H1 (cell line): ENCODE data around the gene SUPT7L. TPM values are rescaled to one million over a fixed set of nuclear protein-coding genes. Genes with fewer than 3 reads are reported as not detected.

ENCODE experiments used
- CTCF ChIA-PET: fragments of 300-600 bp; sonication (Branson Sonifier 250); formaldehyde crosslinking; loops from one replicate; lab custom pipeline; 2021; ENCODE audit not compliant: partially characterized antibody; lab: Charles Lee
- POLR2A ChIA-PET: fragments of 300-600 bp; sonication (Branson Sonifier 250); formaldehyde crosslinking; loops from one replicate; lab custom pipeline; 2021; ENCODE audit warnings: inconsistent platforms; ENCODE audit not compliant: partially characterized antibody; lab: Charles Lee
- DNase-seq, 2 experiments: peaks; one replicate each; pipeline versions ENCODE4 v3.0.0 to v3.0.0-alpha.2; 2010 to 2022; ENCODE audit warnings: low spot score in 2 of 2, low read depth in 1 of 2, mixed read lengths in 1 of 2
- FAIRE-seq: peaks from 2 replicates; lab custom pipeline; 2011; peaks lifted over from hg19 to GRCh38; lab: Jason Lieb, UNC
- H2AFZ ChIP-seq: 2 replicates; pipeline ENCODE4 v1.8.1; 2012; ENCODE audit warnings: low read length, inconsistent platforms
- H2AK5ac ChIP-seq: 2 replicates; pipeline ENCODE4 v1.6.1; 2013; ENCODE audit warnings: low read depth, low read length
- H2BK120ac ChIP-seq: replicated peaks from 2 replicates; pipeline ENCODE3; 2013; ENCODE audit warnings: low read depth, low read length, inconsistent platforms
- H2BK12ac ChIP-seq: 2 replicates; pipeline ENCODE4 v1.6.1; 2013; ENCODE audit warnings: low read depth, low read length
- H2BK15ac ChIP-seq: 2 replicates; pipeline ENCODE4 v1.6.1; 2013; ENCODE audit warnings: low read length
- H2BK20ac ChIP-seq: 2 replicates; pipeline ENCODE4 v1.6.1; 2013; ENCODE audit warnings: low read length
- H2BK5ac ChIP-seq: 2 replicates; pipeline ENCODE4 v1.6.1; 2013; ENCODE audit warnings: low read depth, low read length
- H3K14ac ChIP-seq: 2 replicates; pipeline ENCODE4 v1.6.1; 2013; ENCODE audit warnings: inconsistent platforms; ENCODE audit not compliant: insufficient read length
- H3K18ac ChIP-seq: 2 replicates; pipeline ENCODE4 v1.6.1; 2013; ENCODE audit warnings: low read length; ENCODE audit errors: extremely low read depth
- H3K23ac ChIP-seq: 2 replicates; pipeline ENCODE4 v1.6.1; 2013; ENCODE audit warnings: inconsistent platforms; ENCODE audit not compliant: insufficient read length
- H3K23me2 ChIP-seq: 2 replicates; pipeline ENCODE4 v1.6.1; 2013; ENCODE audit warnings: low read depth, low read length
- H3K27ac ChIP-seq: 2 replicates; pipeline ENCODE4 v1.6.1; 2011; ENCODE audit warnings: low read depth, low read length, inconsistent platforms
- H3K27me3 ChIP-seq, 4 experiments: replicated peaks in 1 of 4; 1 replicate in 1 of 4; 2 replicates in 3 of 4; pipeline versions ENCODE4 v1.6.1 to v1.8.1; 2011 to 2013; ENCODE audit warnings: low read length in 3 of 4, mild to moderate bottlenecking in 3 of 4, inconsistent platforms in 2 of 4, mixed read lengths in 2 of 4, moderate library complexity in 1 of 4; ENCODE audit not compliant: control insufficient read depth in 3 of 4, insufficient read depth in 3 of 4; ENCODE audit errors: extremely low read depth in 1 of 4
- H3K36me3 ChIP-seq, 4 experiments: 2 replicates each; pipeline versions ENCODE4 v1.6.1 to v1.8.1; 2011 to 2013; ENCODE audit warnings: mild to moderate bottlenecking in 4 of 4, low read length in 3 of 4, moderate library complexity in 2 of 4, control low read depth in 1 of 4, inconsistent platforms in 1 of 4; ENCODE audit not compliant: insufficient read depth in 4 of 4, control insufficient read depth in 2 of 4
- H3K4ac ChIP-seq: replicated peaks from 2 replicates; pipeline ENCODE3; 2013; ENCODE audit warnings: low read length, low read depth, mixed read lengths, inconsistent platforms; ENCODE audit not compliant: insufficient read length
- H3K4me1 ChIP-seq, 4 experiments: replicated peaks in 1 of 4; 1 replicate in 1 of 4; 2 replicates in 3 of 4; pipeline versions ENCODE4 v1.6.1 to v1.8.1; 2011 to 2013; ENCODE audit warnings: low read length in 3 of 4, inconsistent platforms in 2 of 4, mixed read lengths in 1 of 4; ENCODE audit not compliant: insufficient read depth in 4 of 4, control insufficient read depth in 3 of 4
- H3K4me2 ChIP-seq, 2 experiments: 2 replicates each; pipeline versions ENCODE4 v1.6.1 to v1.8.1; 2011 to 2013; ENCODE audit warnings: low read depth in 2 of 2, low read length in 2 of 2, control low read depth in 1 of 2, inconsistent platforms in 1 of 2, mild to moderate bottlenecking in 1 of 2; ENCODE audit not compliant: insufficient read depth in 1 of 2
- H3K4me3 ChIP-seq, 4 experiments: fragments of 200-600, 300-600 bp in 1 of 4; sonication (generic), shearing (Covaris generic), sonication (Bioruptor Twin) in 1 of 4; 2 replicates each; pipeline versions ENCODE4 v1.5.1 to v1.8.1; 2011 to 2016; ENCODE audit warnings: low read length in 4 of 4, low read depth in 3 of 4, control low read depth in 2 of 4, inconsistent platforms in 2 of 4, mild to moderate bottlenecking in 2 of 4, mixed read lengths in 1 of 4, moderate library complexity in 1 of 4; ENCODE audit not compliant: insufficient read depth in 2 of 4; ENCODE audit errors: extremely low read depth in 1 of 4
- H3K56ac ChIP-seq: replicated peaks from 2 replicates; pipeline ENCODE3; 2013; ENCODE audit warnings: low read depth, mild to moderate bottlenecking, mixed read lengths, low read length, inconsistent platforms; ENCODE audit not compliant: insufficient read length
- H3K79me1 ChIP-seq: 2 replicates; pipeline ENCODE4 v1.6.1; 2013; ENCODE audit warnings: low read depth, low read length, control low read depth
- H3K79me2 ChIP-seq, 2 experiments: 2 replicates each; pipeline versions ENCODE4 v1.6.1 to v1.8.1; 2012 to 2013; ENCODE audit warnings: low read length in 2 of 2, mild to moderate bottlenecking in 2 of 2, inconsistent platforms in 1 of 2; ENCODE audit not compliant: insufficient read depth in 2 of 2, control insufficient read depth in 1 of 2
- H3K9ac ChIP-seq, 4 experiments: replicated peaks in 1 of 4; 1 replicate in 1 of 4; 2 replicates in 3 of 4; pipeline versions ENCODE4 v1.6.1 to v1.8.1; 2011 to 2013; ENCODE audit warnings: low read depth in 3 of 4, low read length in 3 of 4, control low read depth in 2 of 4, mild to moderate bottlenecking in 2 of 4, moderate library complexity in 2 of 4, inconsistent platforms in 1 of 4; ENCODE audit errors: extremely low read depth in 1 of 4
- H3K9me3 ChIP-seq, 2 experiments: 2 replicates each; pipeline versions ENCODE4 v1.6.1 to v1.8.1; 2012 to 2013; ENCODE audit warnings: mild to moderate bottlenecking in 2 of 2, moderate library complexity in 2 of 2, control low read depth in 1 of 2, inconsistent platforms in 1 of 2, low read depth in 1 of 2, low read length in 1 of 2, mixed read lengths in 1 of 2; ENCODE audit not compliant: insufficient read depth in 2 of 2
- H4K20me1 ChIP-seq, 2 experiments: replicated peaks in 1 of 2; 2 replicates each; pipeline versions ENCODE3 to v1.8.1; 2011 to 2013; ENCODE audit warnings: inconsistent platforms in 2 of 2, low read length in 2 of 2, mild to moderate bottlenecking in 1 of 2; ENCODE audit not compliant: insufficient read depth in 2 of 2, control insufficient read depth in 1 of 2
- H4K5ac ChIP-seq: 2 replicates; pipeline ENCODE4 v1.6.1; 2013; ENCODE audit warnings: low read length, low read depth, mixed read lengths, inconsistent platforms; ENCODE audit not compliant: insufficient read length
- H4K8ac ChIP-seq: 2 replicates; pipeline ENCODE4 v1.8.0; 2013; ENCODE audit warnings: mild to moderate bottlenecking, moderate library complexity, low read length, inconsistent platforms; ENCODE audit not compliant: insufficient read depth; ENCODE audit errors: extremely low read depth
- H4K91ac ChIP-seq: replicated peaks from 2 replicates; pipeline ENCODE3; 2013; ENCODE audit warnings: low read length, mixed read lengths, inconsistent platforms; ENCODE audit not compliant: insufficient read length
- CHD2 ChIP-seq: IDR thresholded peaks from 2 replicates; pipeline ENCODE4 v1.6.1; 2012; ENCODE audit warnings: low read length, improper control_type of control experiment
- EGR1 ChIP-seq: IDR thresholded peaks from 2 replicates; pipeline ENCODE4 v1.6.1; 2011; ENCODE audit warnings: low read depth, low read length, borderline replicate concordance
- PHF8 ChIP-seq: fragments of 200-600 bp; sonication (generic); conservative IDR thresholded peaks from 2 replicates; pipeline ENCODE4 v1.7.1; 2012; ENCODE audit warnings: low read depth, mild to moderate bottlenecking, inconsistent platforms, low read length, moderate library complexity
- SP2 ChIP-seq: IDR thresholded peaks from 2 replicates; pipeline ENCODE4 v1.6.1; 2012; ENCODE audit warnings: mild to moderate bottlenecking, low read length, inconsistent platforms
- SRF ChIP-seq: IDR thresholded peaks from 2 replicates; pipeline ENCODE4 v1.6.1; 2011; ENCODE audit warnings: mild to moderate bottlenecking, low read depth, low read length, moderate library complexity
- polyA plus RNA-seq, 7 experiments: library from polyadenylated mRNA; depleted of rRNA in 3 of 7; stranded (reverse) in 5 of 7; unstranded in 2 of 7; fragments of >200 nt in 5 of 7; fragments of 200-250 nt in 2 of 7; gene quantifications; 1 replicate in 5 of 7; 2 replicates in 1 of 7; 4 replicates in 1 of 7; pipeline versions ENCODE4 v1.2.1 to v1.2.3, GENCODE V29; 2011 to 2013; ENCODE audit warnings: missing spikeins in 2 of 7, mixed read lengths in 2 of 7
- total RNA-seq: library from RNA; stranded (reverse); fragmentation: NEBNext Ultra II Directional; extraction: Animal tissue kit (Norgen Biotek cat#: 25700); gene quantifications from 2 replicates; pipeline ENCODE4 v1.2.1, GENCODE V29; 2021
- TF ChIP-seq, protein P1 (sequence below): IDR thresholded peaks from 2 replicates; pipeline ENCODE4 v1.6.1; 2012; ENCODE audit warnings: inconsistent platforms

The SUPT7L gene
- total and polyA plus RNA-seq, 2 of the 8 experiments (the other 6 are each of a cell fraction or from before 2014, with no cell fraction given): 22.2 to 26.6 TPM

DNA sequence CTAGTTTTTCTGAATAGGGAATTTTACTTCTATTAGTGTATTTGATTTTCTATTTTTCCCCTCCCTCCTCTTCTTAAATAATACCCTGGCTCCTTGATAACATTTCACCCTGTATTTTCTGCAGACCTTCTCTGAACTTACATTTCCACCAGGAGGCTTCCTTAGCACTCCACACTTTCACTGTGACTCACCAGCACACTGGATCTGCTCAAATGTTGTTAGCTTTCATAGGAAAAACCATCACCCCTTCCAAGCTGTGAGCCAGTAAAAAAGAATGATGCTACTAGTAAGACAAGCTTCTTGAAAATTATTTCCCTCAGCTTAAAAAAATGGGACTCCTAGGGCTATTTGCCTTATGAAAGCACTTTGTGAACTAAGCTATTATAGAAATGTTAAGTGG lies 16.1 kb downstream of the SUPT7L start:
- Histone ChIP-seq H3K27ac (no peak overlapping the region), H2BK15ac (no peak overlapping the region), H2BK12ac (no peak overlapping the region), H3K4me2 (no peak overlapping the region), H2AK5ac (no peak overlapping the region)
- CTCF ChIA-PET: interaction anchor here (0.7 to 5.2 kb wide), 4 partner anchors 21 to 344 kb away, joined by 3 to 22 read pairs (median 3); partner anchors contain the start of gene PPM1G
- TF ChIP-seq EGR1 (no peak), SRF (no peak), CHD2 (no peak), PHF8 (no peak), SP2 (no peak)
- TF ChIP-seq, protein P1, sequence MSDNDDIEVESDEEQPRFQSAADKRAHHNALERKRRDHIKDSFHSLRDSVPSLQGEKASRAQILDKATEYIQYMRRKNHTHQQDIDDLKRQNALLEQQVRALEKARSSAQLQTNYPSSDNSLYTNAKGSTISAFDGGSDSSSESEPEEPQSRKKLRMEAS: no peak
- TF ChIP-seq, all 59 proteins: peak for 0
- no peaks in the 10 kb centered on the region for H3K23me2 ChIP-seq
- no peaks in the 10 kb centered on the region for H3K4me1 ChIP-seq
- H3K79me2 ChIP-seq: no peaks in the 10 kb centered on the region
- no peak overlapping the region for H2BK120ac ChIP-seq
- no peak overlapping the region for H2BK20ac ChIP-seq
- H3K18ac ChIP-seq: no peak overlapping the region
- no peak overlapping the region for H2BK5ac ChIP-seq
- H3K36me3 ChIP-seq: peaks cover 19 to 51% (median 40%) of the 10 kb centered on the region in 4 experiments
- DNase-seq (no peak), FAIRE-seq (no peak)
- no peak overlapping the region for H3K4me3 ChIP-seq
- no peak overlapping the region for H4K91ac ChIP-seq
- H3K56ac ChIP-seq: no peak overlapping the region
- H3K14ac ChIP-seq: no peak overlapping the region
- H4K20me1 ChIP-seq: no peaks in the 10 kb centered on the region
- no peak overlapping the region for H4K8ac ChIP-seq
- no peak overlapping the region for H2AFZ ChIP-seq
- H3K9me3 ChIP-seq: no peaks in the 10 kb centered on the region
- no peaks in the 10 kb centered on the region for H3K79me1 ChIP-seq
- H3K4ac ChIP-seq: no peak overlapping the region
- no peaks in the 10 kb centered on the region for H3K27me3 ChIP-seq
- H3K23ac ChIP-seq: no peak overlapping the region
- POLR2A ChIA-PET: interaction anchor here (0.7 to 2.1 kb wide), 10 partner anchors 9 to 122 kb away, joined by 3 to 7 read pairs (median 4); partner anchors contain the start of genes CCDC121 and GPN1
- no peak overlapping the region for H3K9ac ChIP-seq
- H4K5ac ChIP-seq: no peak overlapping the region
